CD4-positive, alpha-beta T cell (primary cell): ENCODE results near the gene MOB1B. TPM values are rescaled to one million over a fixed set of nuclear protein-coding genes. Genes with fewer than 3 reads are reported as not detected.

Source experiments
- ATAC-seq: fragments of 200-7000 bp; cut with Tn5 transposase; one replicate; pipeline ENCODE4 v1.10.0; 2022; ENCODE audit warnings: mild to moderate bottlenecking; ENCODE audit not compliant: poor library complexity
- CTCF ChIA-PET: fragments of 350-600 bp; sonication (Branson Sonifier 250); formaldehyde crosslinking; loops from one replicate; lab custom pipeline; 2021; ENCODE audit warnings: antibody characterized with exemption, inconsistent platforms; lab: Charles Lee
- POLR2A ChIA-PET: fragments of 350-600 bp; sonication (Branson Sonifier 250); formaldehyde crosslinking; loops from one replicate; lab custom pipeline; 2021; ENCODE audit warnings: antibody characterized with exemption, inconsistent platforms; lab: Charles Lee
- DNase-seq, 14 experiments: peaks; one replicate each; pipeline ENCODE4 v3.0.0-alpha.2; 2013 to 2020; ENCODE audit warnings: mixed read lengths in 2 of 14
- H3K27ac ChIP-seq, 2 donors: one replicate each; pipeline versions ENCODE4 v1.5.1 to v1.7.0; 2013; ENCODE audit warnings: low read length in 2 of 2, low read depth in 1 of 2, mild to moderate bottlenecking in 1 of 2
- H3K27me3 ChIP-seq, 2 experiments: 1 replicate in 1 of 2; 2 replicates in 1 of 2; pipeline versions ENCODE4 v1.6.1 to v1.7.0; 2013; ENCODE audit warnings: low read length in 2 of 2, control low read depth in 1 of 2, mild to moderate bottlenecking in 1 of 2, moderate library complexity in 1 of 2; ENCODE audit not compliant: insufficient read depth in 2 of 2, control insufficient read depth in 1 of 2
- H3K36me3 ChIP-seq: one replicate; pipeline ENCODE4 v1.6.1; 2013; ENCODE audit warnings: low read length, control low read depth; ENCODE audit not compliant: insufficient read depth
- H3K4me1 ChIP-seq: one replicate; pipeline ENCODE4 v1.6.1; 2013; ENCODE audit warnings: low read length, control low read depth; ENCODE audit not compliant: insufficient read depth
- H3K4me3 ChIP-seq: one replicate; pipeline ENCODE4 v1.5.1; 2013; ENCODE audit warnings: mild to moderate bottlenecking, low read length, moderate library complexity
- H3K9me3 ChIP-seq, 2 experiments: 1 replicate in 1 of 2; 2 replicates in 1 of 2; pipeline versions ENCODE4 v1.6.1 to v1.7.0; 2013; ENCODE audit warnings: low read length in 2 of 2, mild to moderate bottlenecking in 2 of 2, control low read depth in 1 of 2, moderate library complexity in 1 of 2; ENCODE audit not compliant: control insufficient read depth in 1 of 2, insufficient read depth in 1 of 2
- H3K27ac Mint-ChIP-seq: one replicate; pipeline ENCODE4 v1.8.0; 2020; ENCODE audit warnings: mixed read lengths
- H3K27me3 Mint-ChIP-seq: one replicate; pipeline ENCODE4 v1.8.0; 2021; ENCODE audit warnings: mixed read lengths
- H3K36me3 Mint-ChIP-seq: one replicate; pipeline ENCODE4 v1.8.0; 2021; ENCODE audit warnings: low read depth, mixed read lengths
- H3K4me1 Mint-ChIP-seq: one replicate; pipeline ENCODE4 v1.8.0; 2021; ENCODE audit warnings: low read depth, mixed read lengths
- H3K4me3 Mint-ChIP-seq: one replicate; pipeline ENCODE4 v1.8.0; 2020; ENCODE audit warnings: mild to moderate bottlenecking, mixed read lengths
- H3K9me3 Mint-ChIP-seq: one replicate; pipeline ENCODE4 v1.8.0; 2020; ENCODE audit warnings: mixed read lengths
- intact Hi-C, 2 experiments: fragments of 100-400 bp; cut with DNase I in 1 of 2; cut with micrococcal nuclease in 1 of 2; formaldehyde crosslinking; loops; one replicate each; pipeline versions ENCODE4 v1.15.1 to v1.9.0; 2023 to 2025; cut with DNase I, micrococcal nuclease
- total RNA-seq, 174 experiments: library from RNA in 2 of 174; stranded (reverse) in 2 of 174; gene quantifications; one replicate each; pipeline ENCODE4 v1.2.3 and lab custom pipeline; 2021 to 2026
- TF ChIP-seq, protein P1 (sequence below): fragments of 200-600 bp; IDR thresholded peaks from one replicate; pipeline ENCODE4 v1.8.0; 2022; ENCODE audit warnings: antibody characterized with exemption, mild to moderate bottlenecking

MOB1B gene
- total RNA-seq, 2 experiments from 2014 or later, result 13.1 to 13.4 TPM

DNA sequence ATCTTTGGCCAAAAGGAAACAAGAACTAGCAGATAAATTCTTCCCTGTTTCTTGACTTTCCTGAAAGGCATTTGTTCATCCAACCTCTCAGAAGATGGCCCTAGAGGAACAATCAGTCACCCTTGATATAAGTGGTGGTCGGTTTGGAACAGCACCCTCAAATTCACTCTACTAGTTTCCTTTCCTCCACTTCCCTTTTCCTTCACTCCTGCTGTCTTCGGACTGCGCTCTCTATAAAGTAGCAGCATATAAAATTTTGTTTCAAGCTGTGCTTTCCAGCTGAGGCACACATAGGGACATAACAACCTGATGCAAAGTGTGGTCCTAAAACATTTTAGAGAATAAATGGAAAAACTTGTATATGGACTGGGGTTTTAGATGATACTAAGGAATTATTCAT, 29.0 kb upstream of the MOB1B start:
- Histone ChIP-seq H3K27ac (no peak overlapping the region), H3K27me3 (no peaks in the 10 kb centered on the region), H3K9me3 (no peaks in the 10 kb centered on the region), H3K36me3 (no peaks in the 10 kb centered on the region), H3K4me3 (no peak overlapping the region), H3K4me1 (no peaks in the 10 kb centered on the region)
- intact Hi-C loops, result loop anchor here in 1 of 2 experiments (10.0 kb wide), 1 partner anchor 1432 kb away; no protein-coding TSS in a partner anchor
- Mint-ChIP-seq H3K9me3 (no peaks in the 10 kb centered on the region), H3K4me3 (no peak overlapping the region), H3K4me1 (no peaks in the 10 kb centered on the region), H3K27me3 (no peaks in the 10 kb centered on the region), H3K36me3 (no peaks in the 10 kb centered on the region), H3K27ac (no peak overlapping the region)
- ATAC-seq (no peak), DNase-seq (no peak)
- TF ChIP-seq, protein P1, sequence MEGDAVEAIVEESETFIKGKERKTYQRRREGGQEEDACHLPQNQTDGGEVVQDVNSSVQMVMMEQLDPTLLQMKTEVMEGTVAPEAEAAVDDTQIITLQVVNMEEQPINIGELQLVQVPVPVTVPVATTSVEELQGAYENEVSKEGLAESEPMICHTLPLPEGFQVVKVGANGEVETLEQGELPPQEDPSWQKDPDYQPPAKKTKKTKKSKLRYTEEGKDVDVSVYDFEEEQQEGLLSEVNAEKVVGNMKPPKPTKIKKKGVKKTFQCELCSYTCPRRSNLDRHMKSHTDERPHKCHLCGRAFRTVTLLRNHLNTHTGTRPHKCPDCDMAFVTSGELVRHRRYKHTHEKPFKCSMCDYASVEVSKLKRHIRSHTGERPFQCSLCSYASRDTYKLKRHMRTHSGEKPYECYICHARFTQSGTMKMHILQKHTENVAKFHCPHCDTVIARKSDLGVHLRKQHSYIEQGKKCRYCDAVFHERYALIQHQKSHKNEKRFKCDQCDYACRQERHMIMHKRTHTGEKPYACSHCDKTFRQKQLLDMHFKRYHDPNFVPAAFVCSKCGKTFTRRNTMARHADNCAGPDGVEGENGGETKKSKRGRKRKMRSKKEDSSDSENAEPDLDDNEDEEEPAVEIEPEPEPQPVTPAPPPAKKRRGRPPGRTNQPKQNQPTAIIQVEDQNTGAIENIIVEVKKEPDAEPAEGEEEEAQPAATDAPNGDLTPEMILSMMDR, result no peak
- ChIA-PET POLR2A (no interaction called here), CTCF (no interaction called here)

- TF ChIP-seq, protein P1, result no peak
- ChIA-PET CTCF (interaction anchor here (0.6 kb wide), 1 partner anchor 58 kb away, joined by 3 read pairs; no protein-coding TSS in a partner anchor), POLR2A (no interaction called here)
- no peak for ATAC-seq
- Histone ChIP-seq H3K4me3 (no peak overlapping the region), H3K36me3 (no peaks in the 10 kb centered on the region), H3K9me3 (no peaks in the 10 kb centered on the region), H3K27ac (no peak overlapping the region), H3K27me3 (no peaks in the 10 kb centered on the region), H3K4me1 (no peaks in the 10 kb centered on the region)
- DNase-seq, result no peak
- Mint-ChIP-seq H3K4me1 (no peaks in the 10 kb centered on the region), H3K27me3 (no peaks in the 10 kb centered on the region), H3K27ac (no peak overlapping the region), H3K9me3 (no peaks in the 10 kb centered on the region), H3K4me3 (no peak overlapping the region), H3K36me3 (no peaks in the 10 kb centered on the region)
- intact Hi-C loops, result loop anchor here in 1 of 2 experiments (10.0 kb wide), 1 partner anchor 1430 kb away; no protein-coding TSS in a partner anchor
Measured at GRCh38 chr4:70874268-70875156, 27.7 kb upstream of the MOB1B start.

- no peak for ATAC-seq
- POLR2A ChIA-PET, result no interaction called here
Measured at GRCh38 chr4:70877556-70877955, 24.6 kb upstream of the MOB1B start.

More at GRCh38 chr4:70877556-70877955, 24.6 kb upstream of the MOB1B start:
- Mint-ChIP-seq H3K27me3 (no peaks in the 10 kb centered on the region), H3K27ac (no peak overlapping the region), H3K4me3 (no peak overlapping the region), H3K4me1 (no peaks in the 10 kb centered on the region), H3K9me3 (no peaks in the 10 kb centered on the region), H3K36me3 (no peaks in the 10 kb centered on the region)
- Histone ChIP-seq H3K4me3 (no peak overlapping the region), H3K27ac (no peak overlapping the region), H3K4me1 (no peaks in the 10 kb centered on the region), H3K36me3 (no peaks in the 10 kb centered on the region), H3K27me3 (no peaks in the 10 kb centered on the region), H3K9me3 (no peaks in the 10 kb centered on the region)
- TF ChIP-seq, protein P1, result no peak
- CTCF ChIA-PET, result no interaction called here
- intact Hi-C loops, result loop anchor here in 1 of 2 experiments (10.0 kb wide), 1 partner anchor 1427 kb away; no protein-coding TSS in a partner anchor
- DNase-seq, result no peak
